ENCODE measurements around the gene MED12.

GRCh38 chrX:71107762-71108360, 10.5 kb upstream of the MED12 start:
- TF ChIP-seq, protein P1, sequence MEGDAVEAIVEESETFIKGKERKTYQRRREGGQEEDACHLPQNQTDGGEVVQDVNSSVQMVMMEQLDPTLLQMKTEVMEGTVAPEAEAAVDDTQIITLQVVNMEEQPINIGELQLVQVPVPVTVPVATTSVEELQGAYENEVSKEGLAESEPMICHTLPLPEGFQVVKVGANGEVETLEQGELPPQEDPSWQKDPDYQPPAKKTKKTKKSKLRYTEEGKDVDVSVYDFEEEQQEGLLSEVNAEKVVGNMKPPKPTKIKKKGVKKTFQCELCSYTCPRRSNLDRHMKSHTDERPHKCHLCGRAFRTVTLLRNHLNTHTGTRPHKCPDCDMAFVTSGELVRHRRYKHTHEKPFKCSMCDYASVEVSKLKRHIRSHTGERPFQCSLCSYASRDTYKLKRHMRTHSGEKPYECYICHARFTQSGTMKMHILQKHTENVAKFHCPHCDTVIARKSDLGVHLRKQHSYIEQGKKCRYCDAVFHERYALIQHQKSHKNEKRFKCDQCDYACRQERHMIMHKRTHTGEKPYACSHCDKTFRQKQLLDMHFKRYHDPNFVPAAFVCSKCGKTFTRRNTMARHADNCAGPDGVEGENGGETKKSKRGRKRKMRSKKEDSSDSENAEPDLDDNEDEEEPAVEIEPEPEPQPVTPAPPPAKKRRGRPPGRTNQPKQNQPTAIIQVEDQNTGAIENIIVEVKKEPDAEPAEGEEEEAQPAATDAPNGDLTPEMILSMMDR (conservative IDR thresholded peaks at IDR 0.05; ENCODE audit: low read length): no peak
- no peak for TF ChIP-seq EZH2phosphoT487 (IDR thresholded peaks at IDR 0.05; ENCODE audit: borderline replicate concordance, low read depth, low read length)
